K562 (cell line): ENCODE measurements around the gene FRMD5. TPM values are rescaled to one million over a fixed set of nuclear protein-coding genes. Genes with fewer than 3 reads are reported as not detected.
A peak's percentile ranks its signal among the peaks of the same experiment; 100 is the strongest.

Experiments
- ATAC-seq: fragments of 200-7000 bp; cut with Tn5 transposase; 3 replicates; pipeline ENCODE4 v1.9.1; 2020; ENCODE audit warnings: moderate library complexity
- BruUV-seq: library from RNA; stranded (reverse); fragments of 400-500 nt; replicated peaks from 2 replicates; lab custom pipeline; 2021; lab: Mats Ljungman, UMichigan
- CTCF ChIA-PET: fragments of 300-600 bp; formaldehyde crosslinking; extraction: SDS; loops from one replicate; lab custom pipeline; 2021; ENCODE audit warnings: low intra/inter-chr PET ratio; lab: Yijun Ruan, JAX
- POLR2A ChIA-PET: fragments of 300-600, 350-650 bp; sonication (Branson Sonifier 250); formaldehyde crosslinking; extraction: SDS; loops from one replicate; lab custom pipeline; 2021; ENCODE audit warnings: antibody characterized with exemption, inconsistent platforms; lab: Yijun Ruan, JAX
- DNase-seq, 4 experiments: peaks; one replicate each; pipeline versions ENCODE4 v3.0.0 to v3.0.0-alpha.2; 2011 to 2018; ENCODE audit warnings: low spot score in 3 of 4, mixed read lengths in 3 of 4; ENCODE audit errors: extremely low read depth in 1 of 4
- FAIRE-seq: peaks from 2 replicates; lab custom pipeline; 2011; peaks lifted over from hg19 to GRCh38; lab: Jason Lieb, UNC
- H2AFZ ChIP-seq: 2 replicates; pipeline ENCODE4 v1.6.0; 2011; ENCODE audit warnings: low read depth, low read length, control low read depth, inconsistent platforms
- H3K27ac ChIP-seq: fragments of 200-600 bp; 3 replicates; pipeline ENCODE4 v1.8.0; 2011; ENCODE audit warnings: low read depth, mild to moderate bottlenecking, control low read depth, inconsistent platforms, low read length, moderate library complexity, mixed read lengths; ENCODE audit errors: extremely low read depth
- H3K27me3 ChIP-seq, 2 experiments: fragments of 300-600 bp in 1 of 2; 2 replicates in 1 of 2; 3 replicates in 1 of 2; pipeline versions ENCODE4 v1.6.0 to v1.8.0; 2011; ENCODE audit warnings: inconsistent platforms in 2 of 2, low read length in 2 of 2, mild to moderate bottlenecking in 1 of 2, mixed read lengths in 1 of 2, moderate library complexity in 1 of 2; ENCODE audit not compliant: control insufficient read depth in 2 of 2, insufficient read depth in 2 of 2
- H3K36me3 ChIP-seq: fragments of 300-600 bp; 3 replicates; pipeline ENCODE4 v1.8.0; 2011; ENCODE audit warnings: mild to moderate bottlenecking, low read length, inconsistent platforms; ENCODE audit not compliant: control insufficient read depth, insufficient read depth
- H3K4me1 ChIP-seq, 2 experiments: fragments of 200-600 bp in 1 of 2; replicated peaks in 1 of 2; 2 replicates in 1 of 2; 3 replicates in 1 of 2; pipeline versions ENCODE4 v1.5.1 to v1.8.0; 2011; ENCODE audit warnings: inconsistent platforms in 2 of 2, low read length in 2 of 2, mild to moderate bottlenecking in 1 of 2, mixed read lengths in 1 of 2, moderate library complexity in 1 of 2; ENCODE audit not compliant: control insufficient read depth in 2 of 2, insufficient read depth in 2 of 2
- H3K4me2 ChIP-seq: 2 replicates; pipeline ENCODE4 v1.6.1; 2011; ENCODE audit warnings: low read length, control low read depth, inconsistent platforms, mixed read lengths; ENCODE audit not compliant: insufficient read depth
- H3K4me3 ChIP-seq: fragments of 200-600 bp; sonication (generic), shearing (Covaris generic); 2 replicates; pipeline ENCODE4 v1.5.1; 2016; ENCODE audit warnings: control low read depth, inconsistent platforms
- H3K79me2 ChIP-seq: fragments of 200-600 bp; 3 replicates; pipeline ENCODE4 v1.8.0; 2011; ENCODE audit warnings: low read length, inconsistent platforms; ENCODE audit not compliant: control insufficient read depth, insufficient read depth
- H3K9ac ChIP-seq, 2 experiments: 2 replicates each; pipeline versions ENCODE4 v1.6.0 to v1.6.1; 2011; ENCODE audit warnings: low read depth in 2 of 2, low read length in 2 of 2, control low read depth in 1 of 2, inconsistent platforms in 1 of 2, mild to moderate bottlenecking in 1 of 2, mixed read lengths in 1 of 2; ENCODE audit not compliant: insufficient read depth in 1 of 2
- H3K9me1 ChIP-seq: one replicate; pipeline ENCODE4 v1.6.0; 2011; ENCODE audit warnings: inconsistent platforms, mild to moderate bottlenecking, low read length, moderate library complexity; ENCODE audit not compliant: control insufficient read depth, insufficient read depth
- H3K9me3 ChIP-seq: replicated peaks from 2 replicates; pipeline ENCODE4 v1.5.1; 2011; ENCODE audit warnings: low read depth, low read length, inconsistent platforms; ENCODE audit not compliant: control insufficient read depth, insufficient read depth
- H4K20me1 ChIP-seq: replicated peaks from 2 replicates; pipeline ENCODE4 v1.6.1; 2011; ENCODE audit warnings: low read length, inconsistent platforms, mixed read lengths; ENCODE audit not compliant: control insufficient read depth, insufficient read depth
- ZNF146 ChIP-seq: IDR thresholded peaks from one replicate; pipeline ENCODE4 v1.6.1; 2018; ENCODE audit warnings: missing compliant biosample characterization; ENCODE audit not compliant: unreplicated experiment
- WGBS: fragments of 100-300 bp; shearing (Covaris generic); methylation state at CpG from one replicate; pipeline ENCODE4 v1.1.6; 2016; ENCODE audit warnings: low coverage, mixed read lengths; ENCODE audit not compliant: insufficient coverage; ENCODE audit errors: missing lambda C conversion rate; 5-methylcytosine and 5-hydroxymethylcytosine counted together
- in situ Hi-C: fragments of 300-500 bp; cut with MboI; formaldehyde crosslinking; loops from 4 replicates; pipeline ENCODE4 v1.15.0; 2018; ENCODE audit warnings: inconsistent platforms, mixed read lengths
- intact Hi-C: fragments of 100-400 bp; cut with micrococcal nuclease; formaldehyde crosslinking; loops from 2 replicates; pipeline ENCODE4 v1.14.2; 2022
- polyA plus RNA-seq, 8 experiments: library from polyadenylated mRNA; depleted of rRNA in 4 of 8; stranded (reverse) in 5 of 8; unstranded in 3 of 8; fragments of >200 nt; fragmentation: Nextera tagmentation in 2 of 8; fragmentation: Illumina TruSeq in 1 of 8; extraction: Ambion mirVana in 2 of 8; extraction: Trizol in 1 of 8; gene quantifications; 2 replicates each; pipeline versions ENCODE4 v1.2.1 to v1.2.3, GENCODE V29; 2011 to 2014; ENCODE audit warnings: inconsistent platforms in 1 of 8, missing spikeins in 1 of 8
- total RNA-seq, 7 experiments: library from RNA; depleted of rRNA in 6 of 7; stranded (reverse); fragments of >200 nt in 6 of 7; fragmentation: Illumina TruSeq in 2 of 7; extraction: Trizol in 2 of 7; gene quantifications; 2 replicates each; pipeline versions ENCODE4 v1.2.1 to v1.2.3, GENCODE V29; 2011 to 2021; ENCODE audit warnings: low replicate concordance in 1 of 7
- TF ChIP-seq, protein P1 (sequence below): sonication (generic); formaldehyde crosslinking; IDR thresholded peaks from 2 replicates; pipeline ENCODE4 v1.8.0; 2022; ENCODE audit warnings: mild to moderate bottlenecking, missing genetic modification reagents

The FRMD5 gene
- total and polyA plus RNA-seq, 9 of the 15 experiments (the other 6 are each of a cell fraction or from before 2014, with no cell fraction given), result 0.13 to 0.38 TPM; not detected in 7

DNA sequence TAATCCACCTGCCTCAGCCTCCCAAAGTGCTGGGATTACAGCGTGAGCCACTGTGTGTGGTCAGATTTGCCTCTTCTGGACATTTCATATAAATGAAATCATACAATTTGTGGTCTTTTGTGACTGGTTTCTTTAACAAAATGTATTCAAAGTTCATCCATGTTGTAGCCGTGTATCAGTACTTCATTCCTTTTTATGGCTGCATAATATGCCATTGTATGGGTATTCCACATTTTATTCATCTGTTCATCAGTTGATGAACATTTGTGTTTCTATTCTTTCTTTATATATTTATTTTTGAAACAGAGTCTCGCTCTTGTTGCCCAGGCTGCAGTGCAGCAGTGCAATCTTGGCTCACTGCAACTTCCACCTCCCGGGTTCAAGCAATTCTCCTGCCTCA lies 342.5 kb downstream of the FRMD5 start:
- CTCF ChIA-PET, result no interaction called here
- Histone ChIP-seq H3K4me3 (no peak overlapping the region), H3K9ac (no peak overlapping the region), H3K79me2 (no peaks in the 10 kb centered on the region; the same call in 2 of the 3 replicates), H3K9me1 (no peaks in the 10 kb centered on the region), H3K27ac (no peak overlapping the region), H4K20me1 (no peaks in the 10 kb centered on the region), H3K4me2 (no peak overlapping the region), H3K9me3 (no peaks in the 10 kb centered on the region), H2AFZ (no peak overlapping the region), H3K36me3 (peaks cover 84% of the 10 kb centered on the region), H3K4me1 (no peaks in the 10 kb centered on the region), H3K27me3 (no peaks in the 10 kb centered on the region)
- no peak for FAIRE-seq
- no peak for ATAC-seq
- TF ChIP-seq, protein P1, sequence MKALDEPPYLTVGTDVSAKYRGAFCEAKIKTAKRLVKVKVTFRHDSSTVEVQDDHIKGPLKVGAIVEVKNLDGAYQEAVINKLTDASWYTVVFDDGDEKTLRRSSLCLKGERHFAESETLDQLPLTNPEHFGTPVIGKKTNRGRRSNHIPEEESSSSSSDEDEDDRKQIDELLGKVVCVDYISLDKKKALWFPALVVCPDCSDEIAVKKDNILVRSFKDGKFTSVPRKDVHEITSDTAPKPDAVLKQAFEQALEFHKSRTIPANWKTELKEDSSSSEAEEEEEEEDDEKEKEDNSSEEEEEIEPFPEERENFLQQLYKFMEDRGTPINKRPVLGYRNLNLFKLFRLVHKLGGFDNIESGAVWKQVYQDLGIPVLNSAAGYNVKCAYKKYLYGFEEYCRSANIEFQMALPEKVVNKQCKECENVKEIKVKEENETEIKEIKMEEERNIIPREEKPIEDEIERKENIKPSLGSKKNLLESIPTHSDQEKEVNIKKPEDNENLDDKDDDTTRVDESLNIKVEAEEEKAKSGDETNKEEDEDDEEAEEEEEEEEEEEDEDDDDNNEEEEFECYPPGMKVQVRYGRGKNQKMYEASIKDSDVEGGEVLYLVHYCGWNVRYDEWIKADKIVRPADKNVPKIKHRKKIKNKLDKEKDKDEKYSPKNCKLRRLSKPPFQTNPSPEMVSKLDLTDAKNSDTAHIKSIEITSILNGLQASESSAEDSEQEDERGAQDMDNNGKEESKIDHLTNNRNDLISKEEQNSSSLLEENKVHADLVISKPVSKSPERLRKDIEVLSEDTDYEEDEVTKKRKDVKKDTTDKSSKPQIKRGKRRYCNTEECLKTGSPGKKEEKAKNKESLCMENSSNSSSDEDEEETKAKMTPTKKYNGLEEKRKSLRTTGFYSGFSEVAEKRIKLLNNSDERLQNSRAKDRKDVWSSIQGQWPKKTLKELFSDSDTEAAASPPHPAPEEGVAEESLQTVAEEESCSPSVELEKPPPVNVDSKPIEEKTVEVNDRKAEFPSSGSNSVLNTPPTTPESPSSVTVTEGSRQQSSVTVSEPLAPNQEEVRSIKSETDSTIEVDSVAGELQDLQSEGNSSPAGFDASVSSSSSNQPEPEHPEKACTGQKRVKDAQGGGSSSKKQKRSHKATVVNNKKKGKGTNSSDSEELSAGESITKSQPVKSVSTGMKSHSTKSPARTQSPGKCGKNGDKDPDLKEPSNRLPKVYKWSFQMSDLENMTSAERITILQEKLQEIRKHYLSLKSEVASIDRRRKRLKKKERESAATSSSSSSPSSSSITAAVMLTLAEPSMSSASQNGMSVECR (CRISPR knock-in tag), result no peak
- peak; percentile 73 for TF ChIP-seq ZNF146 (CRISPR knock-in tag)
- no TSS peak for BruUV-seq
- intact Hi-C loops, result no loop called here
- 98% methylated on average over 4 of the region's 4 CpGs for WGBS
- in situ Hi-C loops, result no loop called here
- no peak for DNase-seq
- POLR2A ChIA-PET, result no interaction called here
